HG02642 (cell line): ENCODE measurements around the gene SIX6.

Experiments
- ATAC-seq: cut with Tn5 transposase; IDR thresholded peaks from one replicate; pipeline ENCODE4 v1.9.1; 2021; ENCODE audit warnings: mild to moderate bottlenecking; ENCODE audit not compliant: unreplicated experiment, poor library complexity

Gene SIX6

GRCh38 chr14:60512973-60513571, 4.1 kb downstream of the SIX6 start:
- no peak for ATAC-seq

GRCh38 chr14:60514378-60514740, 5.4 kb downstream of the SIX6 start:
- no peak for ATAC-seq

- no peak for ATAC-seq
Observed at GRCh38 chr14:60514741-60515491, 6.0 kb downstream of the SIX6 start.

DNA sequence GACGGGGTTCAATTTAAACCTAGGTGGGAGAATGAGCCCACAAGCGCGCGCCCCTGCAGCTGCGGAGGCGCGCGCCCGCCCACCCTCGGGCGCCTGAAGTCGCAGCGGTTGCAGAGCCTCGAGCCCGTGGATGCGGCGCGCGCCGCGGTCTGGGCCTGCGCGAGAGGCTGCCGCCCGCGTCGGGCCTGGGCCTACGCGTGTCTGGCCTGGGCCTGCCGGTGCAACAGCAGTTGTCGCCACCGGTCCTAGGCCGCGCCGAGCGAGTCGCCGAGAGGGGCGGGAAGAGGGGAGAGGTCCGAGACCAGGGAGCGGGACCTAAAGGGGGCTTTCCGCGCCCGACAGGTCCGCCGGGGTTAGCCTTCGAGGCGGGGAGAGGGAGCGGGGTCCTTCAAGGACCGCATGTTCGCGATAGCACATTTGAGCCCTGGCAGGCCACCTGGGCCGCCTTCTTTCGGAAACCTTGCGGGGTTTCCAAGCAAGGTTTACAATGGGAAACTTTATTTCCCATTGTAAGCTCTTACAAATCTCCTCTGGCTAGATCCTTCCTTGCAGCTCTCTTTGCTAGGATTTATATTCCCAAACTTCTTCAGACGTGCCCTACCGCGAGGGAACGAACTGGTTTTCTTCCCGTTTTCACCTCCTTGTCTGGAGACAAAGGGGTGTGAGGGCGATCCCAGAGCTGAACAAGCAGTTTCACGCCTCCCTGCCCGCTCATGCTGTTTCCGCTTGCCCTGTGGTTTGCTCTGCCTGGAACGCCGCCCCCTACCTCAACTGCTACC, 6.8 kb downstream of the SIX6 start:
- ATAC-seq, result no peak

GRCh38 chr14:60532442-60532841, 23.5 kb downstream of the SIX6 start:
- ATAC-seq, result no peak

DNA sequence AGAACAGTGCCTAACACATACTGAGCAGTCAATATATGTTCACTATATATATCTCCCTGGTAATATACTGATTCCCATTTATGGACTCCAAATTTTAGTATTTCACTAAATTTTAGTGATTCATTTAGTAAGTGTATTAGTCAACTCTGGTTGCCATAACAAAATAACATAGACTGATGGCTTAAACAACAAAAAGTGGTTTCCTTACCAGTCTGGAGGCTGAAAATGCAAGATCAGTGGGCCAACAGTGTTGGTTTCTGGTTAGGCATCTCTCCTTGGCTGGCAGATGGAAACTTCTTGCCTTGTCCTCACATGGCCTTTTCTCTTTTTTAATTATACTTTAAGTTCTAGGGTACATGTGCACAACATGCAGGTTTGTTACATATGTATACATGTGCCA, 28.7 kb downstream of the SIX6 start:
- no peak for ATAC-seq

DNA sequence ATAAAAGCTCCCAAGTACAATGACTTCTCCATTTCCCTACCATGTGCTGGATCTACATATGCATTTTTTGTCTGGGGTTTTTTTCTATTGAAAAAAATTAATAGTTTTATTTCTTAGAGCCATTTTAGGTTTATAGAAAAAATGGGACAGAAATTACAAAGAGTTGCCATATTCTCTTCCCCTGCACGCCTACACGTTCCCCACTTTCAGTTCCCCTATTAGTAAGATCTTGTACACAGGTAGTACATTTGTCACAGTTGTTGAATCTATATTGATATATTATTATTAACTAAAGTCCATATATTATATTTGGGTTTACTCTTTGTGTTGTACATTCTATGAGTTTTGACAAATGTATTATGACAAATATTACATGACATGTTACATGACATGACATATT, 35.7 kb downstream of the SIX6 start:
- no peak for ATAC-seq

DNA sequence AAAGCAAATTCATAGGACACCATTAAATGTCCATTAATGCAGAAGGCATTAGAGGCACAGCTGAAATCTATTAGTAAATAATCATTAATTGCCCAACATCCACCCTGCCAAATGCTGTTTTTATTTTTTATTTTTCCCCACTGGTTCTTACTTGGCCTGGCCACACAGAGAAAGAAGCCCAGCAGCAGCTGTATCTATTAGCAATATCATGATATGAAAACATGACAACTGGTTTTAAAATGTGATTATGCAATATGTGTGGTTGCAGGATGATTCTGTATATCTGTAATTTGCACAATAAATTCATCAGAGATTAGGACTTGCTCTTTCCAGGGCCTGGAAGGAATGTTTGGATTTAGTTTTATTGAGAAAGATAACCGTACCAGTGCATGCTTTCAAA, 44.9 kb downstream of the SIX6 start:
- ATAC-seq, result no peak

DNA sequence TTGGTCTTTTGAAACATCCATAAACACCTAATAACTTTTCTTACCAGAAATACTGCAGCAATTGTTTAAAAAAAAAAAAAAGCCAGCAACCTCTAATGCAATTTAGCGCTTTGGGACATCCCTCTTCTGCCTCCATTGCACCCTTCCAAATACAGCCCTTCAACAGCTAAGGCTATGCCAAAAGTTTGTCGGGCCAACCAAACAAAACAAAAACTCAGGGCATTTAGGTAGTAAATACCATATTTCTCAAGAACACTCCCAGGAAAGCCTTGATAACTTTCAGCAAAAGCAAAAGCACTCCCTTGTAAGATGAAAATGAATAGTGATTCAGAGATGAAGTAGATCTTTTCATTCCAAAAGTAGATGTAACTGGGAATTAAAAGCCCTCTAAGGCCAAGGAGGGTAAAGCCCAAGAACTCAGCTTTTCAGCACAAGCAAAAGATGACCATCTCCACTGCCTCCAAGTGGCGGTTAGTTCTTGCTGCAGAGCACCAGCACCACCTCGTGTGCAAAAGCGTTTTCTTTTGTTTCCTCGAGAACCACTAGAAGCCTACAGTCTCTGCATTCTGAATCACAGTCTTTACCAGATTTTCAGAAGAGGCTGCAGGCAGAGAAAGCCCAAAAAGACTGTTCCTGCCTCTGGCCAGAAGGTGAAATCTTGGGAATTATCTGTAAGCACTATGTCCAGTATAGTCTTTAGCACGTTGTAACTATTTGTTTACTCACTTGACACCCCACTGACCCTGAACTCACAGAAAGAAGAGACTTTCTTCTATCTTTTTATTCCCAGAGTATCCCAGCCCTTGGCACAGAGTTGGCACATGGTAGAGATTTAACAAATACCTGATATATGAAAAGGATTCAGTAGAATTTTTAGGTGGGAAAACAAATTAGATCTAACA, 53.1 kb downstream of the SIX6 start:
- peak; percentile 73 for ATAC-seq
